SKM-1 treated with dmso at 0.1 percent for 144 hours (cell line): Measurements from ENCODE around the gene ACTN1.

ENCODE experiments used
- DNase-seq: peaks from one replicate; lab custom pipeline; 2025; ENCODE audit not compliant: unreplicated experiment; lab: John Stamatoyannopoulos, UW

Gene ACTN1

DNA sequence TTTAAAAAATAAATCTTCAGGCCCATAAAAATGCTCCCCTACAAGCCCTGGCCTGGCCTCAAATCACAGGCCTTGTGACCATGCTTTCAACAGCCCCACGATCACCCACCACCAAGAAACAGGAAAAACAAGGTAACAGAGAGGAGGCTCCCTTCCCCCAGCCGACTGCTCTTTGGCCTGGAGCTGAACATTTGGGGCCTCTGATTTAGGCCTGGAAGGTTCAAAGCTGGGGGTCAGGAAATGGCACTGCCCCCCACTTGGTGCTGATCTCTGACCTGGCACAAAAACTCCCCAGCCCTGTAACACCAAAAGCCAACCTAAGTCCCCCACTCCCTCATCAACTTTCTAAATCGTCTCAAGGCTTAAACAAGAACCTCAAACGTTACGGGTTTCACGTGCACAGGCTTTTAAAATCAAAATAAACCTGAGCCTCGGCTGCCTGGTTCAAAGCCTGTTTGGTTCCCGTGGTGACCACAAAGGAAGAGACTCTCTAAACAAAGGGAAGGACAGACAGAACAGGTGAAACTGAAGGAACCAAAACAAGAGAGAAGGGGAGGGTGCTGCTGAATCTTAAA, 9.0 kb downstream of the ACTN1 start:
- no peak for DNase-seq

DNA sequence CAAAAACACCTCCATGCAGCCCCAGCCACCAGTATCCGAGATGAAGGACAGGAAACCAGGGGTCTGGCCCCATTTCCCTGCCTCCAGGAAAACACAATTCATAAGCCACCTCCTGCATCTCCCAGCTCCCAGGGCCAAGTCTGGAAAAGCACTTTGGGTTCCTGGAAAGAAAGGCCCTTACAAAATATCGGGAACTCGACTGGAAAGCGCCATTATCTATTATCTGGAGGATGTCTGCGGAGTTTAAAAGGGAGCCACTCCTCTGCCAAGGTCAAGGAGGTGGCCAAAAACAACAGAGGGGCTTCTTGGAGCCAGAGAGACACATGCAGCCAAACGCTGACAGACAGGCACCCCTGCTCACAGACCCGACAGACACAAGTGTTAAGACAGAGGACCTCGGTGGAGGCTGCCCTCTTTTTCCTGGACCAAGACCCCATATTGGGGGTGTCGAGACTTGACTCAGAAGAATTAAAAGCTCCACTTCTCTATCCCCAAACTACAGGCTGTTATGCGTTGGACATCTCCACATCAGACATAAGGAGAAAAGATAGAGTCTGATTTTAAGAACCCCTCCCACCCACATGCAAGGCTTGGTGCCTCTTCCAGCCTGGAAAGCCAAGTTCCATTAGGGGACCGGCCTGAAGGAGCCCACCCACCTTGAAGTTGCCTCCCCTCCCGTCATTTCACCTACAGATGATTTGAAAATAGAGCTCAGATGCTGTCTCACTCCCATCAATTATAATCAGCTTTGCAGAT, 9.6 kb downstream of the ACTN1 start:
- no peak for DNase-seq

DNA sequence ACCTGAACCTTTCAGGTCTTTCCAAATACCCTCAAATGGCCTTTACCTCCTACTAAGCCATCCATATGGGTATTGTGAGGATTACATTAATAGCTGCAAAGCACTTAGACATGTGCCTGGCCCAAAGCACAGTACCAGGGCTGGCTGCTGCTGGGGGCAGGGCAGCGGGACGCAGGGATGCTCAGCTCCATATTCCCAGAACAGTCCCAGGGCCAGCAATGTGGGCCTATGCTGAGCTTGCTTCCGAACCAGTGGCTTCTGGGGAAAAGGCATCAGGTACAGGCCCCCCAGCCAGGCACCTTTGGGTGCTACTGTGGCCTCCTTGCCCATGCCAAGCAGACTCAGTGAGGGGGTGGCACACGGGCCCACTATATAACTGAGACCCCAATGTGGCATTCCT, 10.4 kb downstream of the ACTN1 start:
- no peak for DNase-seq

DNA sequence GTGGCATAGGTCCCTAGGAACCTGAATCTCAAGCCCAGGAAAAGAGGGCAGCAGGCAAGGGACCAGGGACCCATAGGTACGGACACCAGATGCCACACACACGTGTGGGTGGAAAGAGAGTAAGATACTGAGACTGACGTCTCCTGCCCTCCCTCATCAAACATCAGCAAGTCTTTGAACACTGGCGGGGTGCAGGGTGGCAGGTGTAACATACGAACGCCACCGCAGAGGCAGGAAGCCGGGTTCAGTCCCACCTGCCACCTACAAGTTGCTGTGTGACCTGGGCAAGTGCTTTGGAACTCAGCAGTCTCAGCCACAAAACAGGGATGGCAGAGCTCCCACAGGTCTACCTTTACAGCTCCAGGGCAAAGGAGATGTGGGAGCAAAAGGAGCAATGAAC, 11.1 kb downstream of the ACTN1 start:
- DNase-seq: no peak

DNA sequence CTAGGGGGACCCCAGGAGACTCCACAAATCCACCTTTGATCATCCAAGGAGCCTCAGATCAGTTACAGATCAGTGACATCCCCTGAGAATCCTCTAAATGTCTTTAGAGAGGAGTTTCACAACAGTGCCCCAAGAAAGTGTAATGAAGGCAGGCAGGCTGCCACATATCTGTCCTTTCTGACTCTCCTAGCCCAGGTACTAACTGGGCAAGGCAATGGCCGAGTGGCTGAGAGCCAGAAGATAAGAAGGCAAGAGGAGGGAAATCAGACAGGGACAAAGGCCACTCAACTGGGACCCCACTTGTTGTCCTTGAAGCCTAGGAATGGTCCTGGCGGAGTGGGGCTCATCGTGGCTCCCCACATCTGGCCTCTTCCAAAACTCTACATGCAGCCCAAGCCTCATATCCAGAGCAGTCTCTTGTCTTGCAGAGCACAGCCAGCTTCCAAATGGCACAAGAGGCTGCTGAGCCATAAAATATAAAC, 11.6 kb downstream of the ACTN1 start:
- no peak for DNase-seq

DNA sequence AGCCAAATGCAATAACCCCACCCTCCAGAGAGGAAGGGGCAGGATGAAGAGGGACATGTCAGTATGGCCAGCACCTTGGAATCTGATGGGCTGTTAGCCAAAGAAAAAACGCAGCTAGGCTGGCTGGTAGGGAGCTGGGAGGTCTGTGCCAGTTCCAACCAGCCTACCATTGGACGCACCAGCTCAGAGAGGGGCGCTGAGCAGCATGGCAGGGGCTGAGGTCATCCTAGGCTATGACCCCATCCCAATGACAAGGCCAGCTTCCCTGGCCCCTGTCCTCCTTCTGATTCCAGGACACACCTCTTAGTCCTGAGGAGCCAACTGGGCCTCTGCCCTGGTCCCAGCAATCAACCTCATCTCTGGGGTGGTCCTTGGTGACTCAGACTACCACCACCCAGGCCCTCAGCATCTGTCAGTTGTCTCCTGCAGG, 12.2 kb downstream of the ACTN1 start:
- DNase-seq: no peak

DNA sequence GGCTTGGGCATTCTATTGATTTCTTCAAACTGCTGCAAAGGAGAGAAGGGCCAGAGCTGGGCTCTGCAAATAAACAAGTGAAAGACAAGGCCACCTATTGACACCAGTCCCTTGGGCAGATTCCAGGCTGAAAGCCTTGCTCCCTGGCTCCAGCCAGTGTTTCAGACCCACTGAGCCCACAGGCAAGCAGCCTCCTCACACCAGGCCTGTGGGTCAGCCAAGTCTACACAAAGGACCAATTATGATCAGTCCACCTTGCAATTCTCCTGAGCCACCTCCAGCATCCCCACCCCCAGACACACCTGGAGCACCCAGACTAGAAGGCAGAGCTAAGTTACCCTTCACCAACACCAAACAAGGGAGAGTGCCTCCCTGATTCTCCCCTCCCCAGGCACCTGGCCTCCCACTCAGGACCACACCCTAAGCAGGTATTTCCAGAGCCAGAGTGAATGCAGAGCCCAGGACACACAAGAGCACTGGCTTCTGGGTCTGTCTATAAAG, 13.8 kb downstream of the ACTN1 start:
- no peak for DNase-seq

DNA sequence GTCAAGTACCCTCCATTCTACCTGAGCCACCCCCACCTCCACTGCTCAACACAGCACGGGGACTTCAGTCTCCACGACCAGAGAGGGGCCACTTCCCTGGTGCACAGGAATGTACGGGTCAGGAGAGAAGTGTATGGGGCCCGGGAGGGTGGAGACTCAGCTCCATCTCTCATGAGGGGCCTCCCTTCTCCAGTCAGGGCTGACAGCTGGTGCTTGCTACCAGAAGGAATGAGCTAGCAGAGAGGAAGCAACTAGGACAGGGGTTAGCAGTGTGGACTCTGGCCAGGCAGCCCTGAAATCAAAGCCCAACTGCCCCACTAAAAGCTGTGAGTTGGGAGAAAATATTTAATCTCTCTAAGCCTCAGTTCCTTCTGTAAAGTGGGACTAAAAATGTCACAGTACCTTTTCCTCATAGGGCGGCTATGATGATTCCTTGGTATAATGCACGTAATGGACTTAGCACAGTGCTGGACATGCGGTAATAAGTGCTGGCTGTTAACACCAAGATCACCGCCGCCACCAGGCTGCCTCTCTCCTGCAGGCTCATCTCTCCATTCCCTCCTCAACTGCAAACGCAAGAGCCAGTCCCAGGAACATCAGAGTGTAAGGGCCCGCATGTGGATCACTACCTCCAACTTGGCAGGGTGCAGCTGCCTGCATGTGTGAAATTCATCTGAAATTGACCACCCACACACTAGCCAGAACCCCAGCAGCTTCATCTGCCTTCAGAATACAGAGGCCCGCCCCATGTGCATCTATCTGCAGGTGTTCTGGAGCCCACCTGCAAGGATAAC, 14.6 kb downstream of the ACTN1 start:
- DNase-seq: no peak

DNA sequence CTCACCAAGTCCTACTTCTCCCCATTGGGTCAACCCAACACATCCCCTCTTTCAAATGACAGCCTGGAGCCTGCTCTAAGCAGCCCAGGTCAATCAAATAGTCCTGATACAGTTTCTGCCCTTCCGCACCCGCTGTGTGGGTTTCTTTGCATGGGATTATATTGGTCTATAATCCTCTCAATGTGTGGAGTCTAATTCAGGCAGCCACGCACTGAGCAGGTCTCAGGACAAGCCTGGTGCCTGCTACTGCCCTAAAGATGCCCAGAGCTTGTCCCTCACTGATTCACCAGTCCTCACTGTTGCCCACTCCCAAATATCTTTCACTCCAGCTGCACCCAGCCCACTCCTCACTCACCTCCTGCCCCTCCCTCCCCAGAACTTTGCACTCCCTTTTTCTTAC, 16.4 kb downstream of the ACTN1 start:
- DNase-seq: no peak

DNA sequence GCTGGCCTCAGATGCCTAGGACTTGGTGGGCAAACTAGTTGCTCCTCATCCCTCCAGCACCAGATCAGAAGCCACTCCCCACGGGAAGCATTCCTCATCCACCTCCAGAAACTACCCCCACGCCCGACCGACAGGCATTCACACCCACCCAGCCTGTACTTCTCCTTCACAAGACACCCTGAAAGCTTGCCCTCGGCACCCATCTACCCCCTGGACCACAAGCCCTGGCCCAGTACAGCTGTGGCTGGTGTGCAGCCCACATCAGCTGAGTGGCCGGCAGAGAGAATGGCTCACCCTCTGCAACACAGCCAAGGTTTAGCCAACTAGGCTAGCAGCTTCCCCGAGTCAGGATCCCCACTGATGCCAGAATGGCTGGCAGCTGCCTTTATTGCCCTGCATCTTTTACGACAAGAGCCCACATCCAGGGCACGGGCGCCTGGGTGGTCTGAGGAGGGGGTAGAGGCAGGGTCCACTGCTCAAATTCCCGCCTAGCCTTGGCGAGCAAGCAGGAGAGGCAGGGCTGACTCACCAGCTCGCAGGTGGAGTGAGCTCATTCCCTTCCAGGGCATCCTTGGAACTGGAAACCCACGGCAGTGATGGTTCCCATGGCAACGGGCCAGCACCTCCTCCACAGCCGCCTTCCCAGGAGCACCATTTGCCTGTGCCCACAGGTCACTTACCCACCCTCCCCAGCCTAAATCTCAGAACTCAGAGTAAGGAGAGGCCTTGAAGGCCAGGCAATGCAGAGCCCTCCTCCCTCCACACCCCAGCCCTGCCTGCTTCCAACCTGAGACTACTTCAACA, 17.1 kb downstream of the ACTN1 start:
- no peak for DNase-seq

DNA sequence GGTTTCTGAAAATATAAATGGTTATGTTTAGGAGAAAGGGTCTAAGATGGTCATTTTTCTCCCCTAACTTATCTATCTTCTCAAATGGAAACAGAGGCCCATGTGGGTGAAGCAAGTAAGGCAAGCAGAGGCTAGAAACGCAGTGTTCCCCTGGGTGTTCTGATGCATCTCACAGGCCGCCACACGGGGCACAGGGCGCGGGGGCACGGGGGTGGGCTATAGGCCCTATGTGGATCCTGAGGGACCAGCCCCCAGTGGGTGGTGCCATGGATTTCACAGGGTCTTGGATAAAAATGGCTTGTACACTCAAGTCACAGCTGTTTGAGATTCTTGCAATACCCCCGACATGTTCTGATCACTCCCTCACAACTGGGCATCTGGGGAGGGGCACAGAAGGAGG, 17.7 kb downstream of the ACTN1 start:
- no peak for DNase-seq

DNA sequence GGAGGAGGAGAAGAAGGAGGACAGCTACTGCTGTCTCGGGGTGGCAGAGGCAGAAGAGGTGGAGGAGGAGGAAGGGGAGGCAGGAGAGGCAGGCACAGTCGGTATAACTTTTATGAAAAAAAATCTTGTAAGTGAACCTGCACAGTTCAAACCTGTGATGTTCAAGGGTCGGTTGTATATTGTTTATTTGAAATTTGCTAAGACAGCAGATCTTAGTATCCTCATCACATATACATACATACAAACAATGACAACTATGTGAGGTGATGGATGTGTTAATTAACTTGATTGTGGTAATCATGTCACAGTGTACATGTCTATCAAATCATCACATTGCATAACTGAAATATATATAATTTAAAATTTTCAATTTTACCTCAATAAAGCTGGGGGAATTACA, 19.0 kb downstream of the ACTN1 start:
- no peak for DNase-seq

DNA sequence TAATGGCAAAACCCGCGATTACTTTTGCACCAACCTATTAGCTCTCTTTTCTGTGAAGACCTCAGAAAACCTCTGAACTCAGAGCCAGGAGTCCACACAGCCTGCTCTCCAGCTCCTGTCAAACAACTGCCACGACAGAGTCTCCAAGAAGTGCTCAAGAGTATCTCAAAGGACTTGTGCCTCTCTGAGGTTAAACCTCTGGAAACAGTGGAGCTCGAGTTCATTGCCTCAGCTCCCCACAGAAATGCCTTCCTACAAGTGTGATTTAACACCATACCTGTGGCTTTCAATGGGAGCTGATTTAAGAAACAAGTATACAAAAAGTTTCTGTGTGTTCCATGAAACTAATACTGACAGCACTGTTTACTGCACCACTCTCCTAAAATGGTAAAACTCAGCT, 20.1 kb downstream of the ACTN1 start:
- DNase-seq: no peak

DNA sequence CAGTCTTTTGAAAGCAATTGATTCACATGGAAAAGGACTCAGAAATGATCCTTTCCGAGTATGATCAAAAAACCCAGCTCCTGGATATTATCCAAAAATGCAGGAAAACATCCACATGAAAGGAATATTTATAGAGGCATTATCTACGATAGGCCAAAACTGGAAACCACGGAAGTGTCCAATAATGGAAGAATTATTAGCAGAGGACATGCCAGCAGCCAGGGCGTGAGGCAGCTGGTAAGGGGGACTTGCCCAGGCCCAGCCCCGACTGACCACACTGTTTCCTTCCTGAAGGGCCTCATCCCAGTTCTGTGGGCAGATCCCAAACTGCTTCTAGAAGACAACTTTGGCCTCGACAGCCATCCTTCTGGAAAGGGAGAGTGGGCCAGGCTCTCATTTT, 20.5 kb downstream of the ACTN1 start:
- DNase-seq: no peak

DNA sequence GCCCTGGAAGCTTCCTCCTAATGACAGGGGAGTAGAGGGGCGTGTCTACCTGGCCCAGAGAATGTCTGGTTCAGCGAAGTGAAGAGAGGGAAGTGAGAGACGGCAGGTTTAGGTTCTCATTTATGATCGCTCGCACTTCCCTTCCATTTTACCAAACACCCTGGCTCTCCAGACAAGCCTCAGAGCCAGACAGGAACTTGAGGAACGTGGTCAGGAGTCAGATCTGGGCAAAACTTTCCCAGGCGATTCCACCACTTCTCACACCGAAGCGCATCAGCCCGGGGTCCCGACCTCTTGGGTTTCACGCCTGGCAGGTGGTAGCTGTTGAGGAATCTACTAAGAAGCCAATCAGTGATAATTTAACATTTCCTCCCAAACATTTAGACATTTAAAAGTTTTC, 21.3 kb downstream of the ACTN1 start:
- no peak for DNase-seq

DNA sequence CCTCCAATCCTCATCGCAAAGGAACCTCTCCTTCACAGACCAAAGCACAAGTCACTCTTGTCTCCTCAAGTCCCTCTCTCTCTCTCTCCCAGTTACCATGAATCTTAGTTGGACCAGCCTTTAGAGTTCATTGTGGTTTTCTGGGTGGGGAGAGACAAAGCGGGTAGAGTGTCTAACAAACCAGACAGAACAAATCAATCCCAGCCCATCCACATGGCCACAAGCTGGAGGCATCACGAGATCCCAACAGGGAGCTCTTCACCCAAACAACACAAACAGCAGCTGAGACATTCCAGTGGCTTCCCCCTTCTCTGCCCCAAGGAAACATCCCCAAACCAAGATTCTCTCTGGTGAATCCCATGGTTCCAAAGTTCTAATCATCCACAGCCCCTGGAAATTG, 22.4 kb downstream of the ACTN1 start:
- DNase-seq: no peak

DNA sequence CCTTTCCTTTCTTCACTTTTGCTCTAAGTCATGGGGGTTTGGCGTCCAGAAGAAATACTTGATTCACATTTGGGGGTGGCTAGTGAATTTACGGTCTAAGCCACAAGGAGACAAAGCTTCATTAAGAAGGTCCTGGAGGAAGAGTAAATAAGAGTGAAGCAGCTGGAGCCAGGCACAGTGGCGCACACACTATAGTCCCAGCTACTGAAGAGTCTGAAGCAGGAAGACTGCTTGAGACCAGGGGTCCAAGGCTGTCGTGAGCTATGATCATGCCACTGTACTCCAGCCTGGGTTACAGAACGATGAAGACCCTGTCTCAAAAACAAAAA, 23.3 kb downstream of the ACTN1 start:
- no peak for DNase-seq

DNA sequence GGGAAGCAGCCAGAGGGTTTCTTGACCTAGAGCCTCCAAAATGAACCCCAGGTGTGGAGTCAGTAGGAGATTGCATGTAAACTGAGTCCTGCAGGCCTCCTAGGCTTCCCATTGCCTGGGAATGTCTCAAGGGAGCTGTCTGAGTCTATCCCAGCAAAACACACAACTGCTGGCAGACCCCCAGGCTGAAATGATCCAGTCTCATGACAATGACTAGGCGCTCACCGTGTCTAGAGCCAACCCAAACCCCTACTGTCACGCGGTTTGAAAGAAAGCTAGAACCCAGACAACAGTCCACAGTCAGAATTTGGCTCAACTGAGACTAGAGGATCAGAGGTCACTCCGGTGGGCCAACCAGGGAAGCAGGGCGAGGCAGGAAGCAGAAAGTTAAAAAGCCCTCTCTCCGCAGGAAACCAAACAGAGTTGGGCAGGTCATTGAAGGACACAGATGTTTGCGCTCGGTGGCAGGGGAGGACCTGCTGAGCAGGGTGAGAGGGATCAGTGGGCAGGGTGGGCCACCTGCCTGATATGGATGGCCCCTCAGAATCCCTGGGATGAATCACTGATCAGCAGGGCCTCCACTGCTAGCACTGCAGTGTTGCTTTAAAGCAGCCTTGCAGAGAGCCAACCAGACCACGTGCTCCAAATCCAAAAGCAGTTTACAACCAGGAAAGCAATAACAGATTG, 23.8 kb downstream of the ACTN1 start:
- DNase-seq: no peak

DNA sequence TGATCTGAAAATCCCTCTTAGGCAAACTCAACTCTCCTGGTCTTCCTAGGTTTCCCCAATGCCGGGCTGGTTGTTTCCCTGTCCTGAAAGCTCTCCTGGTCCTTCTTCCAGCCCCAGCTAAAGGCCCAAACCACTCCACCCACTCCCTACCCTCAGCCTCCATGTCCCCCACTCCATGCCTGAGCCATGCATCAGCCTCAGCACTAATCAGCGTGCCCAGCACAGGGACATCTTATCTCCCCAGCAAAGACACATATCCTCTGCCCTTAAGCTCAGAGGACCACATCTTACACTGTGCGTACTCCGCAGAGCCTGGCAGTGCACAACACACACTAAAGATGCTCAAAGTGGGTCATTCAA, 25.9 kb downstream of the ACTN1 start:
- DNase-seq: no peak

DNA sequence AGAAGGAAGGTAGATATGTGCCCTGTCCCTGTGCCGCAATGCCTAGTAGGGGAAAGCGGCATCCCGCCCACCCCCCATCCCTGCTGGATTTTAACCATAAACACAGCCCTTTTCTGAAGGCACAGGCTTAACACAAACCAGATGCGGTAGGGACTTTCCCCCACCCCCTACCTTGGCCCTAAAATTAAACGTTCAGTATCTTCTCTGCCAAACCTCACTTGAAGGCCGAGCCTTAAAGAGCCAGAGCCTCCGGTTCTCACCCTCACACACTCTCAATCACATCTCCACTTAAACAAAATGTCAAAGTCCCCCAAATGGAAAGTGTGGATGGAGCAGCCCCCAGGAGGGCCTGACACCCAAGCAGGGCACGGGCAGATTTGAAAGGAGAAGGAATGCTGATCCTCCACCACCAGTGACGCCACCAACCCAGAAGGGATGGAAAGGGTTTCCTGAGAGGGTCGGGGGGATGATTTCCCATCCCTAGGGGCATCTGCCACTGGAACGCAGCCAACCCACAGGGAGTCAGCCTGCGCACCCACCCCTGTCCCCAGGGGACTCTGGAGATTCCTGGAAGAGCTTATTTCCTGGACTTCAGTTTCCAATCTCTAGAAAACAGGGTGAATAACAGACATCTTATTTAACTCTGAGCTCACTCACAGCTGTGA, 26.4 kb downstream of the ACTN1 start:
- DNase-seq: no peak
